Naive thymus-derived CD4-positive, alpha-beta T cell (primary cell): ENCODE results near the gene MME. TPM values are rescaled to one million over a fixed set of nuclear protein-coding genes. Genes with fewer than 3 reads are reported as not detected.

ENCODE experiments used
- ATAC-seq: fragments of 150-1000 bp; cut with Tn5 transposase; 2 replicates; pipeline ENCODE4 v1.10.0; 2021; ENCODE audit warnings: mild to moderate bottlenecking, moderate library complexity
- CTCF ChIA-PET: fragments of 350-600 bp; sonication (Branson Sonifier 250); formaldehyde crosslinking; loops from one replicate; lab custom pipeline; 2021; ENCODE audit warnings: antibody characterized with exemption; lab: Charles Lee
- POLR2A ChIA-PET: fragments of 350-600 bp; sonication (Branson Sonifier 250); formaldehyde crosslinking; loops from one replicate; lab custom pipeline; 2021; ENCODE audit warnings: antibody characterized with exemption, inconsistent platforms; lab: Charles Lee
- DNase-seq, 9 donors: peaks; one replicate each; pipeline versions ENCODE4 v3.0.0 to v3.0.0-alpha.2; 2020 to 2022; ENCODE audit warnings: mixed read lengths in 1 of 9
- H3K27ac ChIP-seq: one replicate; pipeline ENCODE4 v1.7.0; 2013; ENCODE audit warnings: mild to moderate bottlenecking, low read depth, low read length, moderate library complexity
- H3K27me3 ChIP-seq, 2 donors: one replicate each; pipeline ENCODE4 v1.7.0; 2013; ENCODE audit warnings: low read length in 2 of 2, mild to moderate bottlenecking in 2 of 2, moderate library complexity in 2 of 2; ENCODE audit not compliant: control insufficient read depth in 2 of 2, insufficient read depth in 2 of 2
- H3K36me3 ChIP-seq, 3 experiments: 1 replicate in 2 of 3; 2 replicates in 1 of 3; pipeline ENCODE4 v1.7.0; 2013; ENCODE audit warnings: low read length in 3 of 3, mild to moderate bottlenecking in 3 of 3, moderate library complexity in 1 of 3; ENCODE audit not compliant: insufficient read depth in 3 of 3, control insufficient read depth in 2 of 3
- H3K4me1 ChIP-seq, 2 donors: one replicate each; pipeline ENCODE4 v1.7.0; 2013; ENCODE audit warnings: low read length in 2 of 2, mild to moderate bottlenecking in 2 of 2, moderate library complexity in 1 of 2; ENCODE audit not compliant: control insufficient read depth in 2 of 2, insufficient read depth in 2 of 2
- H3K4me3 ChIP-seq: 2 replicates; pipeline ENCODE4 v1.7.0; 2013; ENCODE audit warnings: mild to moderate bottlenecking, low read length
- H3K9me3 ChIP-seq, 3 experiments: 1 replicate in 2 of 3; 2 replicates in 1 of 3; pipeline ENCODE4 v1.7.0; 2013; ENCODE audit warnings: low read length in 3 of 3; ENCODE audit not compliant: control insufficient read depth in 2 of 3
- H3K27ac Mint-ChIP-seq, 9 donors: one replicate each; pipeline ENCODE4 v1.8.0; 2020 to 2022; ENCODE audit warnings: mixed read lengths in 9 of 9, mild to moderate bottlenecking in 8 of 9, moderate library complexity in 5 of 9, inconsistent platforms in 2 of 9
- H3K27me3 Mint-ChIP-seq, 5 donors: one replicate each; pipeline ENCODE4 v1.8.0; 2021 to 2022; ENCODE audit warnings: mixed read lengths in 5 of 5, mild to moderate bottlenecking in 1 of 5
- H3K36me3 Mint-ChIP-seq, 5 donors: one replicate each; pipeline ENCODE4 v1.8.0; 2020 to 2022; ENCODE audit warnings: mixed read lengths in 5 of 5, mild to moderate bottlenecking in 3 of 5, inconsistent platforms in 1 of 5
- H3K4me1 Mint-ChIP-seq, 7 donors: one replicate each; pipeline ENCODE4 v1.8.0; 2020 to 2022; ENCODE audit warnings: mixed read lengths in 7 of 7, mild to moderate bottlenecking in 3 of 7, inconsistent platforms in 1 of 7
- H3K4me3 Mint-ChIP-seq, 10 donors: one replicate each; pipeline ENCODE4 v1.8.0; 2020 to 2022; ENCODE audit warnings: mild to moderate bottlenecking in 10 of 10, mixed read lengths in 10 of 10, moderate library complexity in 6 of 10, inconsistent platforms in 2 of 10
- H3K9me3 Mint-ChIP-seq, 11 donors: one replicate each; pipeline ENCODE4 v1.8.0; 2020 to 2022; ENCODE audit warnings: mixed read lengths in 11 of 11, mild to moderate bottlenecking in 4 of 11, inconsistent platforms in 1 of 11, moderate library complexity in 1 of 11
- intact Hi-C, 2 donors: fragments of 100-400 bp; cut with micrococcal nuclease; formaldehyde crosslinking; loops; one replicate each; pipeline ENCODE4 v1.15.1; 2023
- polyA plus RNA-seq, 2 donors: library from polyadenylated mRNA; unstranded; fragments of 300-500 nt; fragmentation: Illumina TruSeq; gene quantifications; one replicate each; pipeline ENCODE4 v1.2.3, GENCODE V29; 2021
- total RNA-seq, 6 experiments: library from RNA in 5 of 6; stranded (reverse) in 5 of 6; gene quantifications; 1 replicate in 5 of 6; 2 replicates in 1 of 6; pipeline ENCODE4 v1.2.3 and lab custom pipeline; 2021 to 2026

MME gene
- total RNA-seq, result under 1 TPM in 2 of 5 experiments, not detected in 3; 0.54 to 0.56 TPM
- polyA plus RNA-seq, result not detected
- not detected for total RNA-seq (lab: John Stamatoyannopoulos, UW)

DNA sequence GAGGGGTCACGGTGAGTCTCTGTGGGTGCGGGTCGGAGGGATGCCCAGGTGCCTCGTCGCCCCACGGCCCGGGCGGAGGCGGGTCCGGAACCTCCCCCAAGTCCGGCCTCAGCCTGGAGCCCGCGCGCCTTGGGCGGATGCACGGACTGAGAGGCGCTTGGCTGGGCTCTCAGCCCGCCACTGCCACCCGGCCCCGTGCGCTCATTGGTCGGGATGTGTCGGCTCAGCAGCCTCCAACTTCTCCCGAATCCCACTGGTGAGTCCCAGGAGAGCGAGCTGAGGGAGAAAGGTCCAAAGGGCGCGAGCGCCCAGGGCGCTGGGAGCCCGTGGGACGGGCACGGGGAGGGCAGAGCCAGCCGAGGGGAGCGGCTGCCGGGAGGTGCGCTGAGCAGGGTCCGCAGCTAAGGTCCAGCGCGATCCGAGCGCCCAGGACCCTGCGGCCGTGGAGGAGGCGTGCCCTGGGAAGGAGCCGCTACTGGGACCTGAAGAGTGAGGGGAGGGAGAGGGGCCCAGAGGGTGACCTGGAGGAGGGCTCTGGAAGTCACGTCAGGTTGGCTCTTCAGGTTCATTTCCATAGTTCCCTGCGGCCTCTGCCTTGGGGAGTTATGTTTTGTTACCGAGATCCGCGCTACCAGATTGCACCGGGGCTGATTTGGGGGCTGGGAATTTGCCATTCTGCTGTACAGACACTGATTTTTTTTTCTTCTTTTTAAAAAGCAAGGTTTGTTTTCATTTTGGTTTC, at the start of gene MME:
Gene MME (plus strand): TSS at position 574 of the 742 bp plus-strand sequence. CDS start 3,849 bp downstream, outside the sequence.
- H3K4me1 Mint-ChIP-seq, result peaks cover 3 to 28% (median 23%) of the 10 kb centered on the region in 7 donors
- ATAC-seq, result peak; percentile 45
- intact Hi-C loops, result no loop called here
- Histone ChIP-seq H3K4me3 (no peak within 1 kb of the TSS), H3K36me3 (no peaks in the 10 kb centered on the region), H3K9me3 (no peaks in the 10 kb centered on the region), H3K27ac (no peak within 1 kb of the TSS), H3K27me3 (peaks cover 0 to 4% of the 10 kb centered on the region in 2 donors), H3K4me1 (no peaks in the 10 kb centered on the region)
- H3K27ac Mint-ChIP-seq, result no peak within 1 kb of the TSS
- H3K4me3 Mint-ChIP-seq, result peak within 1 kb of the TSS in 8 of 10 donors; percentile 30 to 77 (median 64)
- H3K36me3 Mint-ChIP-seq, result peaks cover 0 to 5% (median 0%) of the 10 kb centered on the region in 5 donors
- H3K27me3 Mint-ChIP-seq, result peaks cover 33 to 54% (median 45%) of the 10 kb centered on the region in 5 donors
- peak in 1 of 9 donors; percentile 5 for DNase-seq
- CTCF ChIA-PET, result no interaction called here
- H3K9me3 Mint-ChIP-seq, result peaks cover 0 to 11% (median 2%) of the 10 kb centered on the region in 11 donors
- POLR2A ChIA-PET, result no interaction called here

GRCh38 chr3:155031186-155031585, 48.9 kb upstream of the MME start:
- Histone ChIP-seq H3K36me3 (no peaks in the 10 kb centered on the region), H3K27ac (no peak overlapping the region), H3K4me1 (no peaks in the 10 kb centered on the region), H3K27me3 (no peaks in the 10 kb centered on the region), H3K4me3 (no peak overlapping the region), H3K9me3 (no peaks in the 10 kb centered on the region)
- no peak overlapping the region for H3K27ac Mint-ChIP-seq
- H3K36me3 Mint-ChIP-seq, result peaks cover 0 to 5% (median 0%) of the 10 kb centered on the region in 5 donors
- no peaks in the 10 kb centered on the region for H3K27me3 Mint-ChIP-seq
- intact Hi-C loops, result no loop called here
- H3K4me3 Mint-ChIP-seq, result no peak overlapping the region
- peaks cover 0 to 19% (median 6%) of the 10 kb centered on the region in 11 donors for H3K9me3 Mint-ChIP-seq
- CTCF ChIA-PET, result no interaction called here
- DNase-seq (no peak), ATAC-seq (no peak)
- peaks cover 0 to 2% (median 0%) of the 10 kb centered on the region in 7 donors for H3K4me1 Mint-ChIP-seq
- POLR2A ChIA-PET, result no interaction called here

DNA sequence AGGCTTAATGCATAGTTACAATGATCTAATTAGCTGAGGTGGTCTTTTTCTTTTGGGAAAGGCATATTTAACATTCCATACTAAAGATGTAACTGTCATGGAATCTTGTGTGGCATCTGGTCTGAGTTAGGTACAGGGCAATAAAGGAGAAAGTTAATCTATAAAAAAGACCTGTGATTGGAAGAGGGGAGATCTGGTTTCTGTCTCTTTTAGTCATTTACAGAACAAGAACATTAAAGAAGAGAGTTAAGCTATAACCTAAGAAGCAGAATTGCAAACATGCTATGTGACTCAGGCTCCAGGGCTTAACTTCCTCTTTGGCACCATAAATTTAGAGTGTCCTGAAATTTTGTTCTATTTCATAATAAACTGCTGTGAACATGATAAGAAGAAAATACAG, 47.2 kb upstream of the MME start:
- Mint-ChIP-seq H3K4me1 (peaks cover 0 to 2% (median 0%) of the 10 kb centered on the region in 7 donors), H3K27me3 (no peaks in the 10 kb centered on the region), H3K36me3 (peaks cover 0 to 5% (median 0%) of the 10 kb centered on the region in 5 donors), H3K9me3 (peaks cover 0 to 17% (median 6%) of the 10 kb centered on the region in 11 donors), H3K4me3 (no peak overlapping the region), H3K27ac (no peak overlapping the region)
- no peaks in the 10 kb centered on the region for H3K4me1 ChIP-seq
- H3K9me3 ChIP-seq, result no peaks in the 10 kb centered on the region
- CTCF ChIA-PET, result no interaction called here
- H3K27ac ChIP-seq, result no peak overlapping the region
- H3K36me3 ChIP-seq, result no peaks in the 10 kb centered on the region
- no peaks in the 10 kb centered on the region for H3K27me3 ChIP-seq
- intact Hi-C loops, result no loop called here
- no peak for DNase-seq
- POLR2A ChIA-PET, result no interaction called here
- H3K4me3 ChIP-seq, result no peak overlapping the region
- no peak for ATAC-seq

DNA sequence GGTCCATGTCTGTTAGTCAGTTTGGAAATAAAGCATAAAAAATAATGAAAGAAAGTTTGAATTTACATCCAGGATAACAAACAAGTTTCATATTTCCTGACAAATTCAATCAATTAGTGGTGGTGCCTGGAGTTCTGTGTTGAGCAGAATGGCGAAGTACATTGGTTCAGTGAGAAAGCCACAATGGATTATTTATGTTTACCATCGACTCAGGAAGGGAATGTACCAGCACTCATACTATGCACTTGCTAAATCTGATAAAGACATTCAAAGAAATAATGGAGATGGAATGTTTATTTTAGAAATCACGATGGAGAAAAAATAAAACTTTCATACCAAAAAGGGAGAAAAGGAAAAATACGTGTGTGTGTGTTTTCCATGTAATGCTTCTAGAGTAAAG, 45.3 kb upstream of the MME start:
- Mint-ChIP-seq H3K36me3 (no peaks in the 10 kb centered on the region), H3K4me1 (peaks cover 0 to 2% (median 0%) of the 10 kb centered on the region in 7 donors), H3K9me3 (peaks cover 0 to 10% (median 2%) of the 10 kb centered on the region in 11 donors), H3K4me3 (no peak overlapping the region), H3K27me3 (no peaks in the 10 kb centered on the region), H3K27ac (no peak overlapping the region)
- Histone ChIP-seq H3K4me1 (no peaks in the 10 kb centered on the region), H3K9me3 (no peaks in the 10 kb centered on the region), H3K27me3 (no peaks in the 10 kb centered on the region), H3K27ac (no peak overlapping the region), H3K4me3 (no peak overlapping the region), H3K36me3 (no peaks in the 10 kb centered on the region)
- intact Hi-C loops, result no loop called here
- CTCF ChIA-PET, result no interaction called here
- POLR2A ChIA-PET, result no interaction called here
- DNase-seq (no peak), ATAC-seq (no peak)

DNA sequence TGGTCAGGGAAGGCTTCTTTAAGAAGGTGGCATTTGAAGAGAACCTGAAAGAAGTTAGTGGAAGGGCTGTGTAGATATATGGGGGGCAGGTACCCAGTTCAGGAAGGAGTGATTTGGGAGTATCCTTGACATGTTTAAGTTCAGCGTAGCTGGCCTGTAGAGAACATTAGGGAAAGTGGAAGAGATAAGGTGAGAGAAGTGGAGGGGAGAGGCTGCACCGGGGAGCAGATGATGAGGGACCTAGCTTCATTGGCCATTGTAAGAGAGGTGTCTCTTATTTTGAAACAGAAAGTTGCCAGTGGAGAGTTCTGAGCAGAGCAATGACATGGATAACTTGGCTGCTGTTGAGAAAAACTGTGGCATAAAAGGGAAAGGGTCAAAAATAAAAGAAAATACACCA, 44.6 kb upstream of the MME start:
- Histone ChIP-seq H3K27ac (no peak overlapping the region), H3K36me3 (no peaks in the 10 kb centered on the region), H3K4me3 (no peak overlapping the region), H3K27me3 (no peaks in the 10 kb centered on the region), H3K4me1 (no peaks in the 10 kb centered on the region), H3K9me3 (no peaks in the 10 kb centered on the region)
- Mint-ChIP-seq H3K9me3 (peaks cover 0 to 10% (median 0%) of the 10 kb centered on the region in 11 donors), H3K4me1 (peaks cover 0 to 2% (median 0%) of the 10 kb centered on the region in 7 donors), H3K4me3 (no peak overlapping the region), H3K36me3 (no peaks in the 10 kb centered on the region), H3K27ac (no peak overlapping the region), H3K27me3 (no peaks in the 10 kb centered on the region)
- ChIA-PET CTCF (no interaction called here), POLR2A (no interaction called here)
- ATAC-seq (no peak), DNase-seq (no peak)
- intact Hi-C loops, result no loop called here

DNA sequence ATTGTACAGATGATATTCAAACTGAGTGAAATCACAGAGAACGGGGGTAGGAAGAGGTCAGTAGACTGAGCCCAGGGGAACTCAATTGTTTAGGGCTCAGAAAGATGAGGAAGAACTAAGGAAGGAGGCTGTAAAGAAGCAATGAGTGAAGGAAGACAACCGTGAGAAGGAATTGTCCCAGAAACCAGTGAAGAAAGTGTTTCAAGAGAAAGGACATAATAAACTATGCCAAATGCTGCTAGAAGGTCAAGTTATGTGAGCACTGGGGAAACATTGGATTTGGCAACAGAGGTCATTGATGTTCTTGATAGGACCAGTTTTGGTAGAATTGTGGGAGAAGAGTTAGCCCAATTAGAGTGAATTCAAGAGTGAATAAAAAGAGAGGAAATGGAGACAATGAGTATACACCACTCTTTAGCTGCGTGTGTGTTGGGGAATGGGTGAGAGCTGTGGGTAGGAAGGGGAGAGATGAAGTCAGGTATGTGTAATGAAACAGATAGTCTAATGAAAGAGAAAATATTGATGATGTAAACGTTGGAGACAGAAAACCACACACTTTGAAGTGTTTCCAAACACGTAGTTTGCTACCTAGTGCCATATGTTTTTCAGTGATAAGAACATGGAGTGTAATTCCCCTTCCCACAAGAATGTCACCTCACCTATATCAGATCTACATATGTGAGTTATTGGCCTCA, 42.5 kb upstream of the MME start:
- DNase-seq (no peak), ATAC-seq (no peak)
- H3K27ac ChIP-seq, result no peak overlapping the region
- no peaks in the 10 kb centered on the region for H3K9me3 ChIP-seq
- H3K4me1 ChIP-seq, result no peaks in the 10 kb centered on the region
- no peak overlapping the region for H3K27ac Mint-ChIP-seq
- H3K9me3 Mint-ChIP-seq, result peaks cover 0 to 10% (median 0%) of the 10 kb centered on the region in 11 donors
- H3K27me3 ChIP-seq, result no peaks in the 10 kb centered on the region
- CTCF ChIA-PET, result no interaction called here
- H3K36me3 Mint-ChIP-seq, result no peaks in the 10 kb centered on the region
- H3K27me3 Mint-ChIP-seq, result no peaks in the 10 kb centered on the region
- no peaks in the 10 kb centered on the region for H3K36me3 ChIP-seq
- intact Hi-C loops, result no loop called here
- no peak overlapping the region for H3K4me3 ChIP-seq
- POLR2A ChIA-PET, result no interaction called here
- no peak overlapping the region for H3K4me3 Mint-ChIP-seq
- H3K4me1 Mint-ChIP-seq, result no peaks in the 10 kb centered on the region
